ENCODE results near the gene GTF3A. TPM values are rescaled to one million over a fixed set of nuclear protein-coding genes. Genes with fewer than 3 reads are reported as not detected.

The GTF3A gene
- total and polyA plus RNA-seq, 10 donors, result 90.7 to 275 (median 133) TPM

DNA sequence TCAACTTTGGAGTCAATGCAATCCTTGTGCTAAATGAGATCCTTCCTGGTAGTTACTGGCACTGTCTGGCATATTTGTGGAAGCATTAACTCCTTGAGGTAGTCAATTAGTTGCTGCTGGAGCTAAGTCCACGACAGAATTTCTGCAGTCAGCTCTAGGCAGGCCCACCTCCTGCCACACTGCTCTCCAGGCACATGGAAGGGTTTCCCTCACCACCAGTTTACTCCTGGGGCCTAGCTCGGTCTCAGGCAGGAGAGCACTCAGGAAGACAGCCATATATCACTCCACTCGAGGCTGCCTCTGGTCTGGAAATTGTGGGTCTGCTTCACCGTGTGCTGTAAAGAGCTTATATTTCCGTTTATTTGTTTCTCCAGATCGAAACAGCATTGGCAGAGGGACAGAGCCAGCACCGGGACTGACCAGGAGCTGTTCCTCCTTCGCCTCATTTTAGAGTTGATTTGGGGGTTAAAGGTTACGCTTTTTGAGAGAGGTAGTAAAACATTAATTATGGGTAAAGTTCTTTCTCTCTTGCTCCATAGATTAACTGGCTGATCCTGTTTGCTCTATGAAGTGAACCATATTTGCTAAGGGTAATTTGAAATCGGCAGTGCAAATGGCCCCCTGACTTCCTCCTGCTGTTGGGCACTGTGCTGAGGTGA lies 20.6 kb upstream of the GTF3A start:
- Histone ChIP-seq H3K4me3 (no peak overlapping the region), H3K27ac (peak overlapping the region in 4 of 8 donors; percentile 11 to 53 (median 38)), H3K9me3 (no peaks in the 10 kb centered on the region), H3K36me3 (no peaks in the 10 kb centered on the region), H3K4me1 (peaks cover 0 to 19% (median 7%) of the 10 kb centered on the region in 6 donors), H3K27me3 (replicated peaks in 1 of 7) (peaks cover 0 to 11% (median 0%) of the 10 kb centered on the region in 7 donors)
- TF ChIP-seq POLR2AphosphoS5 (IDR thresholded peaks at IDR 0.05), result no peak
- no peak for TF ChIP-seq POLR2A (IDR thresholded peaks at IDR 0.05)
- TF ChIP-seq, protein P1, sequence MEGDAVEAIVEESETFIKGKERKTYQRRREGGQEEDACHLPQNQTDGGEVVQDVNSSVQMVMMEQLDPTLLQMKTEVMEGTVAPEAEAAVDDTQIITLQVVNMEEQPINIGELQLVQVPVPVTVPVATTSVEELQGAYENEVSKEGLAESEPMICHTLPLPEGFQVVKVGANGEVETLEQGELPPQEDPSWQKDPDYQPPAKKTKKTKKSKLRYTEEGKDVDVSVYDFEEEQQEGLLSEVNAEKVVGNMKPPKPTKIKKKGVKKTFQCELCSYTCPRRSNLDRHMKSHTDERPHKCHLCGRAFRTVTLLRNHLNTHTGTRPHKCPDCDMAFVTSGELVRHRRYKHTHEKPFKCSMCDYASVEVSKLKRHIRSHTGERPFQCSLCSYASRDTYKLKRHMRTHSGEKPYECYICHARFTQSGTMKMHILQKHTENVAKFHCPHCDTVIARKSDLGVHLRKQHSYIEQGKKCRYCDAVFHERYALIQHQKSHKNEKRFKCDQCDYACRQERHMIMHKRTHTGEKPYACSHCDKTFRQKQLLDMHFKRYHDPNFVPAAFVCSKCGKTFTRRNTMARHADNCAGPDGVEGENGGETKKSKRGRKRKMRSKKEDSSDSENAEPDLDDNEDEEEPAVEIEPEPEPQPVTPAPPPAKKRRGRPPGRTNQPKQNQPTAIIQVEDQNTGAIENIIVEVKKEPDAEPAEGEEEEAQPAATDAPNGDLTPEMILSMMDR (IDR thresholded peaks at IDR 0.05 in 8 of 11, conservative IDR thresholded peaks at IDR 0.05 in 3 of 11), result no peak
- WGBS, 5 donors, result 60 to 68% (median 64%) methylated on average over 10 of the region's 10 CpGs
- intact Hi-C loops (cut with DNase I; ENCODE audit: low total_unique reads), result no loop called here
- no peak for DNase-seq

DNA sequence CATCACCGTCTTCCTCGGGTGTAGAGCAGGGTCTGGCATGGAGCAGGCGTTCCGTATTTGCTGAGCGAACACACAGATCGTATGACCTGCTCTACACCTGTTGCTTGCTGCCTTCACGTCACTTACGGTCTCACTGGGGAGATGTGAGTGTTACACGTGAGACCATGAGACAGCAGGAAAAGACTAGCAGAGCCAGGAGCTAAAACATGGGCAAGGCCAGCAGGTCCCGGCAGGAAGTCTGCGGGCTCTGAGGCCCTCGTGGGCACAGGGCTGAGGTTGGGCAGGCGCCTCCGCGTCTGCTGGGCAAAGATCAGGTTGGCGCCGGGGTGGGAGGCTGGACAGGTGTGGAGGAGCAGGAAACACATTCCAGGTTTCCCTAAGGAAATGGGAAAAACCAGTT lies 19.7 kb upstream of the GTF3A start:
- 69 to 79% (median 73%) methylated on average over 17 of the region's 17 CpGs for WGBS, 5 donors
- peaks cover 0 to 19% (median 7%) of the 10 kb centered on the region in 6 donors for H3K4me1 ChIP-seq
- no peak for DNase-seq
- H3K27ac ChIP-seq, result no peak overlapping the region
- peaks cover 0 to 2% (median 0%) of the 10 kb centered on the region in 8 donors for H3K9me3 ChIP-seq
- TF ChIP-seq, protein P1 (IDR thresholded peaks at IDR 0.05 in 8 of 11, conservative IDR thresholded peaks at IDR 0.05 in 3 of 11), result no peak
- TF ChIP-seq POLR2AphosphoS5 (IDR thresholded peaks at IDR 0.05) (no peak), POLR2A (IDR thresholded peaks at IDR 0.05) (no peak)
- no peak overlapping the region for H3K4me3 ChIP-seq
- intact Hi-C loops (cut with DNase I; ENCODE audit: low total_unique reads), result no loop called here
- no peaks in the 10 kb centered on the region for H3K36me3 ChIP-seq
- peaks cover 0 to 11% (median 0%) of the 10 kb centered on the region in 7 donors for H3K27me3 ChIP-seq (replicated peaks in 1 of 7)

DNA sequence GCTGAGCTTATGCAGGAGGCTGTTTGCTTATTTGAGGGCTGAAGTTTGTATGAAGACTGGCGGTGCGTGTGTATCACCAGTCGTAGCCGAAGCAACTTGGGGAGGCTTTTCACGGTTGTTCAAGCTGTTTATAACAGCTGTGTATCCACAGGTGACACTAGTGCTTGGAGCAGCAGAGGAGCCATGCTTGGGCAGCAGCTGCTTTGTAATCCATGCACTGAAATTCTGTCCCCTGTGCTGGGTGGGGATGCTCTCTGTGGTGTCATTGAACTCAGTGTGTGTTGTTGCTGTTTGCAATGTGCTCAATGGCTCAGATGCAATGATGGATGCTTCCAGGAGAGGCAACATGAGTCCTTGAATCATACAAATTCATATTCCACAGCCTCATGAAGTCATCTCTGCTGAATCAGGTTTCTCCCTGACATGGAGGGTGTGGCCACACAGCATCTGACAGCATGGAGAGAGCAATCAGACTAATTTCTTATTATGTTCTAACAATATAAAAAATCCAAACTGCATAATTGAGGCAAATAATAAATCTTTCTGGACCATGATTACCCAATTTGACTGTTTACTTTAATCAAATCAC lies 18.8 kb upstream of the GTF3A start:
- H3K4me3 ChIP-seq, result no peak overlapping the region
- peaks cover 0 to 19% (median 7%) of the 10 kb centered on the region in 6 donors for H3K4me1 ChIP-seq
- intact Hi-C loops (cut with DNase I; ENCODE audit: low total_unique reads), result no loop called here
- 83 to 96% (median 89%) methylated on average over 5 of the region's 5 CpGs for WGBS, 5 donors
- DNase-seq, result no peak
- peaks cover 0 to 14% (median 0%) of the 10 kb centered on the region in 7 donors for H3K27me3 ChIP-seq (replicated peaks in 1 of 7)
- H3K27ac ChIP-seq, result no peak overlapping the region
- peaks cover 0 to 3% (median 0%) of the 10 kb centered on the region in 8 donors for H3K9me3 ChIP-seq
- H3K36me3 ChIP-seq, result no peaks in the 10 kb centered on the region
- TF ChIP-seq POLR2AphosphoS5 (IDR thresholded peaks at IDR 0.05) (no peak), POLR2A (IDR thresholded peaks at IDR 0.05) (no peak)
- TF ChIP-seq, protein P1 (IDR thresholded peaks at IDR 0.05 in 8 of 11, conservative IDR thresholded peaks at IDR 0.05 in 3 of 11), result no peak
